C1 segment of cervical spinal cord (tissue), 14 donors: ENCODE results near the gene NUP98.
"Not testable (repeated sequence)": the region's sequence is repeated elsewhere in the genome, so short reads cannot be mapped to it uniquely, and the experiment has no call there.

Experiments used
- DNase-seq, 14 donors: peaks; one replicate each; lab custom pipeline; 2025; lab: John Stamatoyannopoulos, UW

NUP98 gene

GRCh38 chr11:3802011-3802790 lies 4.8 kb upstream of the NUP98 start:
- no peak for DNase-seq

DNA sequence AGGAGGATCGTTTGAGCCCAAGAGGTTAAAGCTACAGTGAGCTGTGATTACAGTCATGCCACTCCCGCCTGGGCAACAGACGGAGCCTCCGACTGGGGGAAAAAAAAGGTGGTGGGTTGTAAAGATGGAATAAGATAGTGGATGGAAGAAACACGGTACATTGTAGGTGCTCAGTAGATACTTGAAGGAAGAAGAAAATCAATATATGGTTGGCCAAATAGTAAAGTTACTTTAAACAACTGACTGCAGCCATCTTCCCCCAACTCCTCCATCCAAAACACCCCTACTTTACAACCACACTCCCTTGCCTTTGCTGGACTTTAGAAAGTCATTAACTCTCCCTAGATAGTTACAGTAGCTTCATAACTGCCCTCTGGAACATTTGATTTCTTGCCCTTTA lies 2.5 kb upstream of the NUP98 start:
- no peak for DNase-seq

- no peak for DNase-seq
Observed at GRCh38 chr11:3799143-3799542, 1.8 kb upstream of the NUP98 start.

DNA sequence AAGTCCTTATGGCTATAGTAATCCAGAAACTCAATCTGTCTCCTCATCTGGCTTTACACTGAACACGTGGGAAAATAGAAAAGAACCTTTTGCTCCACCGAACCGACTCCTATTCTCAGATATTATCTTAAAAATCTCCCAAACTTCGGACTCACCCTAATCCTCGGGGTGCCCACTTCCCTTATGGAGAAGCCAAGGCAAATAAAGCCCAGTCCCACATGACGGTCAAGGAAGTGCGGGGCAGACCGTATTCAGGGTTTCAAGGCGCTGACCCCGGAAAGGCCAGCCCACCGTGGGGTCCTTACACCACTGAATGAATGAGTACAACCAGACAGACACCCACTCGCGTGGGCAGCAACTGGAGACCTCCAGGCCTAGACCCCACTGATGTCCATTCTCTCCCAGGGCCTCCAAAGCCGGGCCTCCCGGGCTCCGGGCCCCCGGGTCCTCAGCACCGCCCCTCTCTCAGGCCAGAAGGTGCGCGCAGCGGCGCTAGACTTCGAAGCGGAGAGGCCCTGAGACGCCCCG lies 489 bp downstream of the NUP98 start:
- DNase-seq = no peak

GRCh38 chr11:3796346-3796745 lies 1.0 kb downstream of the NUP98 start:
- DNase-seq = no peak

DNA sequence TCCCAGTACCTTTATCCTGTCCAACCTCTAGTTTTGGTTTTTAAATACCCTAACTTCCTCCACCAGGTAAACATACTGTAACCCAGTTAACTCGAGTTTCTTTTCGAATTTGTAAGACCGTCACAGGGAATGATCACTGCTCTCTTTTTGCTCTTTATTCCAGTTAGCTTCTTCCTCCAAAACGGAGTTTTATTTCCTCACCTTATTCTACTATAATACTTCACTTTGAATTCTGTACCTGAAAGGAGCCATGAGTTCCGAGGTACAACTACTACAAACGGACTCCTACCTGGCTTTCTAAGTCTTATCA lies 1.4 kb downstream of the NUP98 start:
- DNase-seq = no peak

- no peak for DNase-seq
Observed at GRCh38 chr11:3795131-3796001, 2.0 kb downstream of the NUP98 start.

- not testable (repeated sequence) for DNase-seq
Observed at GRCh38 chr11:3794387-3794786, 3.0 kb downstream of the NUP98 start.

GRCh38 chr11:3786781-3787428 lies 10.4 kb downstream of the NUP98 start:
- DNase-seq = no peak

- no peak for DNase-seq
Observed at GRCh38 chr11:3783611-3784010, 13.7 kb downstream of the NUP98 start.

- DNase-seq = no peak
Observed at GRCh38 chr11:3782963-3783362, 14.4 kb downstream of the NUP98 start.

GRCh38 chr11:3781423-3781822 lies 15.9 kb downstream of the NUP98 start:
- DNase-seq = no peak

- DNase-seq = no peak
Observed at GRCh38 chr11:3775736-3776406, 21.5 kb downstream of the NUP98 start.

GRCh38 chr11:3773180-3773579 lies 24.2 kb downstream of the NUP98 start:
- DNase-seq = no peak

DNA sequence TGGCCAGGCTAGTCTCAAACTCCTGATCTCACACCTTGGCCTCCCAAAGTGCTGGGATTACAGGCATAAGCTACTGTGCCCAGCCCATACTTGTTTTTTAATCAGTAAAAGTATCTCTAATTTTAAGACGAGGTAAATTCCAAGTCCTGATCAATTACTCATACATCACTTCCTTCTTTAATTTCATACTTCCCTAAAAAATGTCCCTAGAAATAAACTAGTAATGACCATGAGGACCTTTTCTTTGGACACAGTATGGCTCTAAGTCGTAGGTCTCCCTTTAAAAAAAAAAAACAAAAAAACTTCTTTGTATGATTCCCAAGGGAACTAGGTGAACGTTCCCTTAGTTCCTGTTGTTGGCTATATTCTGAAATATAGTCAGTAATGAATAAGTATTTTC lies 29.8 kb downstream of the NUP98 start:
- DNase-seq = no peak

GRCh38 chr11:3766836-3767235 lies 30.5 kb downstream of the NUP98 start:
- DNase-seq = not testable (repeated sequence)

DNA sequence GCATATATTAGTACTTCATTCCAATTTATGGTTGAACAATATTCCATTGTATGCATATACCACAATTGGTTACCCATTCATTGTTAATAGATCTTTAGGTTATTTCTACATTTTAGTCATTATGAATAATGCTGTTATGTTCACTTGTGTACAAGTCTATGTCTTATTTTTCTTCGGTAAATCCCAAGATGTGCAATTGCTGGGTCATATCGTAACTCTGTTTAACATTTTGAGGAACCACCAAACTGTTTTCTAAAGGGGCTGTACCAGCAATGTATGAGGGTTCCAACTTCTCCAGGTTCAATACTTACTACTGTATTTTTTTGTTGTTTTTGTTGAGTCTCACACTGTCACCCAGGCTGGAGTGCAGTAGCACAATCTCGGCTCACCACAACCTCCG lies 33.1 kb downstream of the NUP98 start:
- no peak for DNase-seq

- DNase-seq = no peak
Observed at GRCh38 chr11:3755151-3755550, 42.2 kb downstream of the NUP98 start.

GRCh38 chr11:3753110-3753509 lies 44.2 kb downstream of the NUP98 start:
- no peak for DNase-seq

DNA sequence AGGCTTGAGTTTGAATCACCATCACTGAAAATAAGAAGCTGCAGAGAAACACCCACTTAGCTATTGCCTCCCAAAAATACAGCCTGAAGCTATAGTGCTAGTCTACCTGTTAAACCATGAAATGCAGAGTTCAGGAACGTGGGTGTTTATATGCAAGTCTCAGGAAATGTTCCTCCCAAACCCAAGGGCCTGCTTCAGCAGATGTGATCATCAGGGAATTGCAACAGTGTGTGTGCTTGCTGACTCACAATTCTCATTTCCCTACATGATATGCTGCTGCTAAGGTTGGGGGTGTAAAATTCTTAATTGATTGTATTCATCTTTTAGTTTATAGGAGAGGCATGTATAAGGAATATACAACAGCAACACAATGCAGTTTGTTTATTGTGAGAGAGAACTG lies 49.6 kb downstream of the NUP98 start:
- no peak for DNase-seq

DNA sequence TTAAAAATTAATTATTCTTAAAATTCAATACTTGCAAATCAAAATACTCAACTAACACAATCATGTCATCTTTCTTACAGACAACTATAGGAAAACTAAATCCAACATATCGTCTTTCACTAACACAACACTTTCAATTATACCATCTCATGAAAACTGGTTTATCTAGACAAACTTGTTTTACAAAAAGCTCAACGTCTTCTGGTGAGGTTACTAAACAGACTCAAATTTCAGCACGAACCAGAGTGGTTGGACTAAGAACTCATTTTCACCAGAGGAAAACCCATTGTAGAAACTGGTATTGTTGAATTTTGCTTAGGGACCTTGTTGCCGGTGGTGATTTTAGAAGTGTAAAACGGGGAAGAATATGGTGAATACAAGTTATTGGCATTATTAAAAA lies 52.2 kb downstream of the NUP98 start:
- no peak for DNase-seq

- DNase-seq = no peak
Observed at GRCh38 chr11:3738723-3739122, 58.6 kb downstream of the NUP98 start.
